Measurements from ENCODE around the gene ADGRL3.

Gene ADGRL3

GRCh38 chr4:61812171-61812570 lies 612.0 kb downstream of the ADGRL3 start:
- Histone ChIP-seq H3K4me1 (ENCODE audit: low read length) (no peaks in the 10 kb centered on the region), H3K9me3 (ENCODE audit: insufficient read depth, low read length) (no peaks in the 10 kb centered on the region), H3K9ac (ENCODE audit: low read length) (no peak overlapping the region), H2AFZ (ENCODE audit: low read depth, low read length) (no peak overlapping the region; the same call in 1 of the 2 replicates), H3K27ac (ENCODE audit: low read length) (no peak overlapping the region), H3K27me3 (ENCODE audit: low read depth, low read length) (no peaks in the 10 kb centered on the region), H4K20me1 (ENCODE audit: insufficient read depth, low read length) (no peaks in the 10 kb centered on the region), H3K4me3 (ENCODE audit: low read length) (no peak overlapping the region), H3K36me3 (replicated peaks; ENCODE audit: low read depth, low read length) (no peaks in the 10 kb centered on the region), H3K4me2 (ENCODE audit: low read length) (no peak overlapping the region), H3K79me2 (ENCODE audit: low read length) (no peaks in the 10 kb centered on the region)
- TF ChIP-seq EZH2phosphoT487 (IDR thresholded peaks at IDR 0.05; ENCODE audit: low read depth) (no peak), CTCF (IDR thresholded peaks at IDR 0.05; ENCODE audit: low read depth, low read length) (no peak)

GRCh38 chr4:61817071-61817470 lies 616.9 kb downstream of the ADGRL3 start:
- H3K4me1 ChIP-seq (ENCODE audit: low read length): no peaks in the 10 kb centered on the region

GRCh38 chr4:61820136-61820535 lies 620.0 kb downstream of the ADGRL3 start:
- Histone ChIP-seq H3K27ac (ENCODE audit: low read length) (no peak overlapping the region), H3K4me1 (ENCODE audit: low read length) (no peaks in the 10 kb centered on the region), H3K36me3 (replicated peaks; ENCODE audit: low read depth, low read length) (no peaks in the 10 kb centered on the region), H3K79me2 (ENCODE audit: low read length) (no peaks in the 10 kb centered on the region), H3K4me3 (ENCODE audit: low read length) (no peak overlapping the region), H3K4me2 (ENCODE audit: low read length) (no peak overlapping the region), H2AFZ (ENCODE audit: low read depth, low read length) (no peak overlapping the region), H4K20me1 (ENCODE audit: insufficient read depth, low read length) (no peaks in the 10 kb centered on the region), H3K27me3 (ENCODE audit: low read depth, low read length) (no peaks in the 10 kb centered on the region), H3K9me3 (ENCODE audit: insufficient read depth, low read length) (no peaks in the 10 kb centered on the region), H3K9ac (ENCODE audit: low read length) (no peak overlapping the region)
- TF ChIP-seq CTCF (IDR thresholded peaks at IDR 0.05; ENCODE audit: low read depth, low read length): no peak

More at GRCh38 chr4:61817071-61817470, 616.9 kb downstream of the ADGRL3 start:
- Histone ChIP-seq H3K27me3 (ENCODE audit: low read depth, low read length) (no peaks in the 10 kb centered on the region), H3K9me3 (ENCODE audit: insufficient read depth, low read length) (no peaks in the 10 kb centered on the region), H3K4me3 (ENCODE audit: low read length) (no peak overlapping the region), H3K4me2 (ENCODE audit: low read length) (no peak overlapping the region), H3K79me2 (ENCODE audit: low read length) (no peaks in the 10 kb centered on the region), H3K36me3 (replicated peaks; ENCODE audit: low read depth, low read length) (no peaks in the 10 kb centered on the region), H2AFZ (ENCODE audit: low read depth, low read length) (no peak overlapping the region), H3K9ac (ENCODE audit: low read length) (no peak overlapping the region), H4K20me1 (ENCODE audit: insufficient read depth, low read length) (no peaks in the 10 kb centered on the region), H3K27ac (ENCODE audit: low read length) (no peak overlapping the region)
- TF ChIP-seq CTCF (IDR thresholded peaks at IDR 0.05; ENCODE audit: low read depth, low read length) (no peak), EZH2phosphoT487 (IDR thresholded peaks at IDR 0.05; ENCODE audit: low read depth) (no peak)

- Histone ChIP-seq H3K9me3 (ENCODE audit: insufficient read depth, low read length) (no peaks in the 10 kb centered on the region), H3K4me1 (ENCODE audit: low read length) (no peaks in the 10 kb centered on the region), H3K79me2 (ENCODE audit: low read length) (no peaks in the 10 kb centered on the region), H3K27me3 (ENCODE audit: low read depth, low read length) (no peaks in the 10 kb centered on the region), H3K4me3 (ENCODE audit: low read length) (no peak overlapping the region), H4K20me1 (ENCODE audit: insufficient read depth, low read length) (no peaks in the 10 kb centered on the region), H3K9ac (ENCODE audit: low read length) (no peak overlapping the region), H3K4me2 (ENCODE audit: low read length) (no peak overlapping the region), H2AFZ (ENCODE audit: low read depth, low read length) (no peak overlapping the region), H3K27ac (ENCODE audit: low read length) (no peak overlapping the region), H3K36me3 (replicated peaks; ENCODE audit: low read depth, low read length) (no peaks in the 10 kb centered on the region)
- TF ChIP-seq CTCF (IDR thresholded peaks at IDR 0.05; ENCODE audit: low read depth, low read length) (no peak), EZH2phosphoT487 (IDR thresholded peaks at IDR 0.05; ENCODE audit: low read depth) (no peak)
Measured at GRCh38 chr4:61824454-61824853, 624.3 kb downstream of the ADGRL3 start.

All from OCI-LY3 (cell line).